ENCODE results near the gene FCGR1A. TPM values are rescaled to one million over a fixed set of nuclear protein-coding genes. Genes with fewer than 3 reads are reported as not detected.
A peak's percentile ranks its signal among the peaks of the same experiment; 100 is the strongest.
"Not testable (repeated sequence)": the region's sequence is repeated elsewhere in the genome, so short reads cannot be mapped to it uniquely, and the experiment has no call there.

Gene FCGR1A
- total RNA-seq, 2 donors from 2014 or later: not detected

DNA sequence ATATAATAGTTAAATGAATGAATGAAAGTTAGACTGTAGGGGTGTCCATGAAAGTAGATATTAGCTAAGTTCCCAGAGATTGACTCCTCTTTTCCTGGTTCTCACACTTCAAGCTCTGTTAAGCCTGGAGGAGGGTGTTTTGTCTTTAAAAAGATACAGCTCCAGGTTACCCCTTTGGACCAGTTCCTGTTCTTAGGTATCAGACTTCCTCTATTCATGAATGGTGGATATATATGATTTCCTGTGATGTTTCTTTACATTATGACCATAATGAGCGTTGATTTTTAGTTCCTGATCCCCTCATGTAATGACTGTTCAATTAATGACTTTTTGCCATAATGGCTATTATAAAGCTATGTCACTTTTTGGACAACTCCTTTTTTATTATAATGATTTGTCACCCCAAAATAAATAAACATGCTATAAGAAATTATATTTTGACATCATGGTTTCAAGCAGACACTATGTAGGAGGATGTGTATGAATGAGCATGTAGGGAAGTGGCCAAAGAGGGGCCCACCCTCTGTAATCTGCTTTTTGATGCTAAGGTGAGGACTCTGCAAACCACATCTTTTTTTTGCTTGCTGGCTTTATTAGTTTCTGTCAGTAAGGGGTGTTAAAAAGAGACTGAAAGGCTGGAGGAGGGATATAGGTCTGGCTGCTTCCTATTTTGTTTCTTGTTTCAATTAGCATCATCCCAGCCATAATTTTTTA, 18.2 kb upstream of the FCGR1A start:
- H3K4me3 Mint-ChIP-seq; H3K9me3 Mint-ChIP-seq; ATAC-seq (replicated peaks); H3K27me3 Mint-ChIP-seq; H3K27ac Mint-ChIP-seq; H3K4me1 Mint-ChIP-seq; H3K36me3 Mint-ChIP-seq (ENCODE audit: low read depth): not testable (repeated sequence)

DNA sequence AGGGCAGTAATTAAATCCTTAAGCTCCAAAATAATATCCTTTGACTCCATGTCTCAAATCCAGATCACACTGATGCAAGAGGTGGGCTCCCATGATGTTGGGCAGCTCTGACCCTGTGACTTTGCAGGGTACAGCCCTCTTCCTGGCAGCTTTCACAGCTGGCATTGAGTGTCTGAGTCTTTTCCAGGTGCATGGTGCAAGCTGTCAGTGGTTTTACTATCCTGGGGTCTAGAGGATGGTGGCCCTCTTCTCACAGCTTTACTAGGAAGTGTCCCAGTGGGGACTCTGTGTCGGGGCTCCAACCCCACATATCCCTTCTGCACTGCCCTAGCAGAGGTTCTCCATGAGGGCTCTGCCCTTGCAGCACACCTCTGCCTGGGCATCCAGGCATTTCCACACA, 16.3 kb upstream of the FCGR1A start:
- H3K4me3 Mint-ChIP-seq; H3K9me3 Mint-ChIP-seq; H3K27ac Mint-ChIP-seq; H3K4me1 Mint-ChIP-seq; H3K27me3 Mint-ChIP-seq; ATAC-seq (replicated peaks); H3K36me3 Mint-ChIP-seq (ENCODE audit: low read depth): not testable (repeated sequence)

DNA sequence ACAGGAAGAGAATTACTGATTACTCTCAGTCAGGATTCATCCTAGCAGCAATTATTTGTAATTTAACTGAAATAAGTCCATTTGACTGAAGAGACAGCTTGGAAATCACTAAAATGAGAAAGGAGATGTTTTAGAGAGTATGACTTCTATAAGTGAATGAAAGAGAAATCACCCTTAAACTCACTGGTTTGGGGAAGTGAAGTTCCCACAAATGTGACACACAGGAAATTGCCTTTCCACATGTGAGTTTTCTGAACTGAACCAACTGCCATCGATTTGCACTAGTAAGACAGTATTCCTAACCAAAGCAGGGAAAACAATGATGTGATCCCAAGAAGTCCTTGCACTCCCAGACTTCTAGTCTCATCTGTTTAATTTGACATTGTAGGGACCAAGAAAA, 13.3 kb upstream of the FCGR1A start:
- H3K4me3 Mint-ChIP-seq; H3K27me3 Mint-ChIP-seq; H3K4me1 Mint-ChIP-seq; H3K9me3 Mint-ChIP-seq; H3K36me3 Mint-ChIP-seq (ENCODE audit: low read depth); H3K27ac Mint-ChIP-seq; ATAC-seq (replicated peaks): not testable (repeated sequence)

- H3K4me1 Mint-ChIP-seq; H3K4me3 Mint-ChIP-seq; H3K27ac Mint-ChIP-seq; H3K36me3 Mint-ChIP-seq (ENCODE audit: low read depth); H3K9me3 Mint-ChIP-seq; H3K27me3 Mint-ChIP-seq: not testable (repeated sequence)
- ATAC-seq (replicated peaks): peak; percentile 49
These were observed 11.8 kb upstream of the FCGR1A start for GRCh38 chr1:149770661-149771060.

DNA sequence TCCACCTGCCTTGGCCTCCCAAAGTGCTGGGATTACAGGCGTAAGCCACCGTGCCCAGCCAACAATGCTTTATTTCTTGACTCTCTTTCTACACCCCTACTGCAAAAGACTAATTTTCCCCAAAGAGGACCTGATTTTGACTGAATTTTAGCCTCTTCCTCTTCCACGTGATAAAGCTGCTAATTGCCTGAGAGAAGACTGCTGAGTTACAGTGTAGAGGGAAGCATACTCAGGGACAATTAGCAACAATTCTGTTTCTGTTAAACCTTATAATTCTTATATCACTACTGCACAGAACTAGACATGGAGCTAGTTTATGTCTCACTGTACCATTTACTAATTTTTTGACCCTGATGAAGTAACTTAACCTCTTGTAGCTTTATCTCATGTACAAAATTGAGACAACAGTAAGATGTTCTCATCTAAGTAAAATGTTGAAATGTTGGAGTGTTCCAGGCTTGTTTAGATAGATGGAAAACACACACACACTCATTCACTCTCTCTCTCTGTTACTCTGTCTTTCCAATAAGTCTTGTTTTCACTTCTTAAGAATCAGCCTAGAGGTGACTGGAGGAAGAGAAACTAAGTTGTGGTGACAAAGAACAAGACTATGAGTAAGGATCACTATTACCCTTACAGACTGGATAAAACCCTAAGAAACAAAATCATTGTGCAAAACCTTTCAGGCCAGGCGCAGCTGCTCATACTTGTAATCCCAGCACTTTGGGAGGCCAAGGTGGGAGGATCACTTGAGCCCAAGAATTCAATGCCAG, 10.7 kb upstream of the FCGR1A start:
- H3K27me3 Mint-ChIP-seq; H3K9me3 Mint-ChIP-seq; H3K4me3 Mint-ChIP-seq; H3K27ac Mint-ChIP-seq; H3K36me3 Mint-ChIP-seq (ENCODE audit: low read depth); H3K4me1 Mint-ChIP-seq: not testable (repeated sequence)
- ATAC-seq (replicated peaks): peak; percentile 96

DNA sequence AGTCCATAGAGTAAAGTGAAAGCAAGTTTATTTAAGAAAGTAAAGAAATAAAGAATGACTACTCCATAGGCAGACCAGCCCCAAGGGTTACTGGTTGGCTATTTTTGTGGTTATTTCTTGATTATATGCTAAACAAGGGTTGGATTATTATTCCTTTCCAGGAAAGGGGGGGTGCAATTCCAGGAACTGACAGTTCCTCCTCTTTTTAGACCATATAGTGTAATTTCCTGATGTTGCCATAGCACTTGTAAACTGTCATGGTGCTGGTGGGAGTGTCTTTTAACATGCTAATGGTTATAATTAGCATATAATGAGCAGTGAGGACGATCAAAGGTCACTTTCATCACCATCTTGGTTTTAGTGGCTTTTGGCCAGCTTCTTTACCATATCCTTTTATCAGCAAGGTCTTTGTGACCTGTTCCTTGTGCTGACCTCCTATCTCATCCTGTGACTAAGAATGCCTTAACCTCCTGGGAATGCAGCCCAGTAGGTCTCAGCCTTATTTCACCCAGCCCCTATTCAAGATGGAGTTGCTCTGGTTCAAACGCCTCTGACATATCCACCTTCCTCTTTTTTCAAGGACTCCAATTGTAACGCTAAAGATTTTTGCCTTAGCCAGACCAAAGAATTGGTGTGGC, 6.9 kb upstream of the FCGR1A start:
- H3K4me3 Mint-ChIP-seq; H3K4me1 Mint-ChIP-seq; H3K9me3 Mint-ChIP-seq; ATAC-seq (replicated peaks); H3K36me3 Mint-ChIP-seq (ENCODE audit: low read depth); H3K27me3 Mint-ChIP-seq; H3K27ac Mint-ChIP-seq: not testable (repeated sequence)

DNA sequence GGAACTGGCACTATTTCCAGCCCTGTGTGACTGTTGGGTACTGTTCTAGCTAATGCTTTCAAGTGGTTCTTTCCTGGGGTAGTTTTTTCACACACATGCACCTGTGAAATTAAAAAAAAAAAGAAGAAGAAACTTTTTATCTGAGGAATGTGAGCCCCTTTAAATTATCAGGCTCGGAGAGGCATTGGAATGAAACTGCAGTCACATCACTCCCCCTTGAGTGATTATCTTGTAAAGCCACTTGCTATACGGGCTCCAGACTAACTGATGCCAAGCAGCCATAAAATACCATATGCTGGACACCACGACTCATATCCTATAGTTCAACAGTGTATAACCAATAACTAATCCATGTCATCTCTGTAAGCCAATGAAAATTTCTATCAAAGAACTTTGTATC, 5.4 kb upstream of the FCGR1A start:
- H3K4me1 Mint-ChIP-seq; H3K27me3 Mint-ChIP-seq; H3K36me3 Mint-ChIP-seq (ENCODE audit: low read depth); H3K4me3 Mint-ChIP-seq; ATAC-seq (replicated peaks); H3K27ac Mint-ChIP-seq; H3K9me3 Mint-ChIP-seq: not testable (repeated sequence)

GRCh38 chr1:149778313-149778712, 4.2 kb upstream of the FCGR1A start:
- H3K27me3 Mint-ChIP-seq; H3K4me1 Mint-ChIP-seq; H3K36me3 Mint-ChIP-seq (ENCODE audit: low read depth); ATAC-seq (replicated peaks); H3K4me3 Mint-ChIP-seq; H3K9me3 Mint-ChIP-seq; H3K27ac Mint-ChIP-seq: not testable (repeated sequence)

- not testable (repeated sequence) for H3K27ac Mint-ChIP-seq; H3K9me3 Mint-ChIP-seq; H3K4me1 Mint-ChIP-seq; H3K4me3 Mint-ChIP-seq; H3K36me3 Mint-ChIP-seq (ENCODE audit: low read depth); H3K27me3 Mint-ChIP-seq
- peak; percentile 95 for ATAC-seq (replicated peaks)
These were observed 995 bp upstream of the FCGR1A start for GRCh38 chr1:149781413-149781984.

DNA sequence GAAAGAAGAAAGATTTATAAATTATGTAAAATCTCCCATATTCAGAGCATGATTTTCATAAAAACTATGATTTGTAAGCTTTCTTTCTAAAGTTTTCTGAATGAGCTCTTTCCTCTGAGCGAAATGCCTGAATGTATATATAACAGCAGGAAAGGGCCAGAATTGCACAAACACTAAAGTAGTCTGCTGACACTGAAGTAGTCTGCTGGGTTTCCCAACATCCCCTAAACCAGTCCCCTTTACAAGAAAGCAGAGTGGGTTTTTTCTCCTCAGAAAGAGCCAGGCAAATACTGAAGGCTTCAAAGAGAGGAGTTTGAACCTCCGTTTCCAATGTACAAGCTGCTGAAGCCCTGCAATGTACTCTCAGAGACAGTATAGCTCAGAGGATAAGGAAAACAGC, 795 bp downstream of the FCGR1A start:
- H3K4me1 Mint-ChIP-seq; ATAC-seq (replicated peaks); H3K4me3 Mint-ChIP-seq; H3K27me3 Mint-ChIP-seq; H3K9me3 Mint-ChIP-seq; H3K27ac Mint-ChIP-seq; H3K36me3 Mint-ChIP-seq (ENCODE audit: low read depth): not testable (repeated sequence)

GRCh38 chr1:149783868-149784267, 1.4 kb downstream of the FCGR1A start:
- H3K4me1 Mint-ChIP-seq; H3K27me3 Mint-ChIP-seq; H3K27ac Mint-ChIP-seq; H3K9me3 Mint-ChIP-seq; ATAC-seq (replicated peaks); H3K36me3 Mint-ChIP-seq (ENCODE audit: low read depth); H3K4me3 Mint-ChIP-seq: not testable (repeated sequence)

GRCh38 chr1:149787688-149788451, 5.4 kb downstream of the FCGR1A start:
- not testable (repeated sequence) for H3K27me3 Mint-ChIP-seq; H3K36me3 Mint-ChIP-seq (ENCODE audit: low read depth); H3K4me3 Mint-ChIP-seq; H3K4me1 Mint-ChIP-seq; H3K9me3 Mint-ChIP-seq; H3K27ac Mint-ChIP-seq
- ATAC-seq (replicated peaks): peak; percentile 78

DNA sequence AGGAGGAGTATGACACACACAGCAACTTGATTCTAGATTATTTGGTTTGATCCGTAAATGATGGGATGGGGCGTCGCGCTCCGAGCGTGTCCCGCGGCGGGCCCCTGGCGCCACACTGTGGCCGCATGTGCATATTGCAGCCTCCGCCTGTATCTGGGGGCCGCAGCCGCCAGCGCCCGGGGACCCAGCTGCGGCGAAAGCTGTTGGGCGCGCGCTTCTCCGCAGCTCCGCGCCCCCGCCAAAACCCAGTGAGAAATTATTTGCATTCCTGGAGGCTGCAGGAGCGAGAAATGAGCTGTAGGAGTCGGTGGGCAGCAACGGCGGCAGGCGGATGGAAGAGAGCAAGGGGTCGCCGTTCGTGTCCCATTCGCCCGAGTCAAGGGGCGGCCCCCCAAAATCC, 10.0 kb downstream of the FCGR1A start:
- Mint-ChIP-seq H3K4me3 (peak overlapping the region; percentile 86), H3K27ac (peak overlapping the region; percentile 91)
- H3K4me1 Mint-ChIP-seq; H3K27me3 Mint-ChIP-seq; H3K9me3 Mint-ChIP-seq; H3K36me3 Mint-ChIP-seq (ENCODE audit: low read depth): not testable (repeated sequence)
- peak; percentile 73 for ATAC-seq (replicated peaks)

GRCh38 chr1:149792912-149793515, 10.5 kb downstream of the FCGR1A start:
- Mint-ChIP-seq H3K4me3 (peak overlapping the region; percentile 86), H3K27ac (peak overlapping the region; percentile 91)
- H3K36me3 Mint-ChIP-seq (ENCODE audit: low read depth); H3K27me3 Mint-ChIP-seq; H3K4me1 Mint-ChIP-seq; H3K9me3 Mint-ChIP-seq: not testable (repeated sequence)
- ATAC-seq (replicated peaks): peak; percentile 95
